GM21529 (cell line): ENCODE measurements around the gene KRTAP5-1.

Experiments used
- ATAC-seq: cut with Tn5 transposase; IDR thresholded peaks from one replicate; pipeline ENCODE4 v1.9.1; 2021; ENCODE audit not compliant: unreplicated experiment

The KRTAP5-1 gene

DNA sequence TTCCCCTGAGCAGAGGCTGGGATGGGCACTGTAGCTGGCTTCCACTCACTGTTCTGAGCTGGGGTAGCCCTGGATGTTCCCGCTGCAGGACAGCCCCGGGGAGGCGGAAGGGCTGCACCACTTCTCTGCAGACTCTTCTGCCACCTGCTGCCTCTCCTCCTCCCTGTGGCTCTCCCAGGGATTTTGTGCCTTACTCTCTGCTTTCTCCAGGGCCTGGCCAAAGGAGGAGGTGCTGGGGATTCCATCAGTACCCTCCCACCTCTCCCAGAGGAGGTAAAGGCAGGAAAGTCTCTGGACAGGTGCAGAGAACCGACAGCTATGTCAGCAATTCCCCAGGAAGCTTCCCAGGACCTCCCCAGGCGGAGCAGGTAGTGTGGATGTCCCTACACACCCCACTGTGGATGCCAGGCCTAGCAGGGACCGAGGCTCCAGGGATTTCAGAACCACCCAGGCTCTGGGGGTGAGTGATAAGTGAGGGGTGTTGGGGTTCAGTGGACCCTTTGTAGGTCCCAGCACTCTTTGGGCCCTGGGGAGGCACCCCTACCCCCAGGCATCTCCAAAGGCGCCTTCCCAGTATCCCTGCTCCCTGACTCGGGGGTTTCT lies 24.3 kb downstream of the KRTAP5-1 start:
- no peak for ATAC-seq

DNA sequence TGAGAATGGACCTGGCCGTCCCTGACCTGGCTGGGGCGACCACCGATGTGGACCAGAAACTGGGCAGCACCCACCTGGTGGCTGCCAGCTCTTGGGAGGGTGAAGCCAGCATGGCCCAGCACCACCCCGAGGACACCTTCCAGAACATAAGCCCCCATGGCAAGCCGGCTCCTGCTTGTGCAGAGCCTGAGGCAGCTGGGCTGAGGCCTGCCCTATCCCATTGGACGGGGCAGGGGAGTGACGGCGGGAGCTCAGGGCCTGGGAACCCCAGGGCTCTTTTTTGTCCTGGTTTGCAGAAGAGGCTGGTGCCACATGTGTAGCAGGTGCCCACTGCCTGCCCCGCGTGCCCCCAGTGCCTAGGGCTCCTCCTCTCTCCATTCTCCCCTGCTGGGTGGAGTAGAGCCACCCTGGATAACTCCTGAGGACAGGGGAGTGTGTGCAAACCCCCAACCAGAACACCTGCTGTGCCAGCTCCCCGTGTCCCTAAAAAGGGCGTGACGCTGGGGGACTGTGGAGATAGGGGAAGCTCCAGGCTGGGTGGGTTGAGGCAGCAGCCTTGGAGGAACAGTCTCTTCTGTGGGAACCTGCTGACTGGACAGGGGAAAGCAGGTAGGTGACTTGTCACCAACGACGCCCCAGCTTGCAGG lies 25.0 kb downstream of the KRTAP5-1 start:
- ATAC-seq: no peak

DNA sequence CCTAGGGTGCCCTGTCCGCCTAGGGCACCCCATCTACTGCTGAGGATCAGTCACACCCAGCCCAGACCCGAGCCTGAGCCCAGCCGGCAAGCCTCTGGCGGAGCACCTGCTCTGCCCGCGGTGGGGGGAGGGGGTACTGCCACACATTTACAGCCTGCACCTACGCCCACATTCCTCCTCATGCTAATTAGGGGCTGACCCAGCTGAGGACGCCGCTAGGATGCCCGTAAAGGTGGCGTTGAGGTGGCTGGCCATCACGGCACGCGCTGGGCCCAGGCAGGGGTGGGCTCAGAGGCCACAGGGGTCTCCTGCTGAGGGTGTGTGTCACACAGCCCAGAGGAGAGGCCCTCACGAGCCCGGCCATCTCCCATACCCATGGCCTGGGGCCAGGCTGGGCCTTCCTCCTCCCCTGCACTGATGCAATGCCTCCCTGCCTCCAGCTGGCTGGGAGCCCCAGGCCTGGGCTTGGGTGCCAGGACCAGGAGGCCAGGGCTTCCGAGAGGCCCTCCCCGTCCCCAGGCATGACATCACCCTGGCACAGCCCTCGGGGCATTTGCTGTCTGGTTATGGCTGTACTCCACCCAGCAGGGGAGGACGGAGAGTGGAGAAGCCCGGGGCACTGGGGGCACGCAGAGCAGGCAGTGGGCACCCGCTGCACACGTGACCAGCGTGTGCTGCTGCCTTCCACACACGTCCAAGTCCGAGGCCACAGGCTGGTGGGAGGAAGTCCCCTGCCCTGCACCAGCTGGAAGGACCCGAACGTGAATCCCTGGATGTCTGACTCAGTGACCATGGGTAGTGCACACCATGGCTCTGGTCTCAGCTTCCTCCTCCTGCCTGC lies 25.8 kb downstream of the KRTAP5-1 start:
- no peak for ATAC-seq

DNA sequence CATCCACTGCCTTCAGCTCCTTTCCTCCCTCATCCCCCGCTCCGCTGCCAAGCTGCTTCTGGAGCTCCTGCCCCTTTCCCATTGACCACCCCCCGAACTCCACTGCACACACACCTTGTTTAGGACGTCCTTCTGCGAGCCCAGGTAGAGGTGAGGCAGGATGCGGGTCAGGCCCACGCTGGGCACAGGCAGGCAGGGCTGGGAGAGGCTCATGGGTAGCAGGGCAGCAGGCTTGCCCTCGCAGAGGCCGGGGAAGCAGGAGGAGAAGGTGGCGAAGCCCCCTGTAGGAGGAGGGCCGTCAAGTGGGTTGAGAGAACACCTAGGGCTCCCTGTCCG lies 26.3 kb downstream of the KRTAP5-1 start:
- no peak for ATAC-seq

DNA sequence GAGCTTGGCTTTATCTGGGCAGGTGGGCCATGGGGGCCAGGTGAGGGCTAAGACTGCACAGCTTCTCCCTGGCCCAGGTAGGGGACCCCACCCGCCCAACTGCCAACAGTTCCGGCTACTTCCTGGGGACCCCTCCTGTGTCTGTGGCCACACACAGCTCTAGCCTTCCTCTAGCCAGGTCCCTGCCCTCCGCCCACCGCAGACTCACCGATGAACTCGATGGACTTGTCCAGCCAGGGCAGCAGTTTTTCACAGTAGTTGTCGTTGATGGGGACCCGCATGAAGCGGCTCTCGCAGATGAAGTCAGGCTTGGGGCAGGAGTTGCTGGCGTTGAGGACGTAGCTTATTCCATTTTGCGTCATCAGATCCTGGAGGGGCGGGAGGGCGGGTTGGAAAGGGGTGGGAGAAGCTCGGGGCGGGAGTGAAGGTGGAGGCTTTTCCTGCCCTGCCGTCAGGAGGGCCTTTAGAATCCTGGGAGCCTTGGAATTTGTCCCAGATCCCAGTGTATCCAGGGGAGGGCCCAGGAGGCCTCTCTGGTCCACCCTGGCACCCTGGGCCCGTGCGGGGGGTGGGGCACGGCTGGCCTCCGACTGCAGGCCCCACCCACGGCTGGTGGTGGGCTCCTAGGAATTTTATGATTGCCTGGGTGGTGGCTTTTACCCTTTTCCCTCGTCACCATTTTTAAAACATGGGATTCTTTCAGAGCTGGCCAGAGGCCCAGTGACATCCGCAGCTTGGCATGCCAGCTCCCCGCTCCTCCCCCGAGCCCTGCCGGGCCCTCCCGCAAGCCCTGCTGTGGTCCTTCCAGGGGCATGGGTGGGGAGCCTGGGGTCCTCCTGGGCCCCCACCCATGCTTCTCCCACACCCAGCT lies 26.9 kb downstream of the KRTAP5-1 start:
- no peak for ATAC-seq

DNA sequence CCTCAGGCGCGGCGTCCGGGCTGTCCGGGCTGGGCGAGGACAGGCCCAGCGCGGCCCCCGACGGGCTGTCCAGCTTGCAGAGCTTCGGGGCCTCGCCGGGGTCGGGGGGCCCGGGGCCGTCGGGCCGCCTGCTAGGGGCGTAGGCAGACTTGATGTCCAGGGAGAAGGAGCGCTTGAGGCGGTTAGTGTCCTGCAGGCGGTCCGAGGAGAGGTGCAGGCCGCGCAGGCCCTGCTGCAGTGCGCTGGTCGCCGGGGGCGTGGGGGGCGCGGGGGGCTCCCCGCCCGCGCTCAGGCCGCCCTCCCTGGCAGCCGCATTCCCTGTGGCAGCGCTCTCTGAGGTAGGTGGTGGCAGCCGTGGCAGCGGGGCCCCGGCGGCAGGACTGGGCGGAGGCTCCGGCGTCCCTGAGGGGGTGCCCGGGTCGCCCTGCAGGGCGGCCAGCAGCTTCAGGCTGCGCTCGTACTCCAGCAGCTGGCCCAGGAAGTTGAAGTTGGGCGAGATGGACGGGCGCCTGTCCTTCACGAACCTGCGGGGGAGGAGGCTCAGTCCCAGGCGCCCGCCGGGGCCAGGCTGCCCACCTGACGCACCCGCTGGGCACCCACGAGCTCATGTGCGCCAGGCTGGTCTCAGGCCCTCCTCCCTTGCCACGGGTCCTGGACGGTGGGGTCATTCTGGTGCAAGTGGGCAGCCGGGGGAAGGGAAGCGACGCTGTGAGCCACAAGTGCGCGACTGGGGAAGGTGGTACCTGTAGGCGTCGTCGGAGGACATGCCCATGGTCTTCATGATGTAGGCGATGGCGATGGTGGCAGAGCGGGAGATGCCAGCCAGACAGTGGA lies 27.8 kb downstream of the KRTAP5-1 start:
- ATAC-seq: no peak

DNA sequence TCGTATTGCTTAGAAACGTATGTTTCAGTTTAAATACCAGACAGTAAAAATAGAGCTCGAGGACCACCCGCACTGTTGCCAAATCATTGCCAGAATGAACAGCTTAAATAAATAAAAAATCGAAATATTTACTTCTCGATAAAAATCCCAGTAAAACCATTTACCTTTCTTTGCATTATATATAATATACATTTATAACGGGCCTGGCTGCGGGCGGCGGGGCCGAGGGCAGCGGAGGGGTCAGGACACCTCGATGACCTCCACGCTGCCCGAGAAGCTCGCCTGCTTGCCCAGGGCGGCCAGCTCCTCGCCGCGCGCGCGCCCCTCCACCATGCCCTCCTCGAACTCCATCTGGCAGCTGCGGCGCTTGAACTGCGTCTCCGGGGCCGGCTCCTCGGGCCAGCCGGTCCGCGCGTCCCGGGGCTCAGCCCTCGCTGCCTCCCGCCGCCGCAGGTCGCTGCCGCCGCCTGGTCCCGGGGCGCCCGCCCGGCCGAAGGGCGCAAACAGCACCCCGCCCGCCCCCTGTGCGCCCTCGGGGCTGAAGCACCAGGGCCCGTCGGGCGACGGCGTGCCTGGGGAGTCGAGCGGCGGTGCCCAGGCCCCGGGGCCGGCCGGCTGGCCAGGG lies 28.7 kb downstream of the KRTAP5-1 start:
- no peak for ATAC-seq

DNA sequence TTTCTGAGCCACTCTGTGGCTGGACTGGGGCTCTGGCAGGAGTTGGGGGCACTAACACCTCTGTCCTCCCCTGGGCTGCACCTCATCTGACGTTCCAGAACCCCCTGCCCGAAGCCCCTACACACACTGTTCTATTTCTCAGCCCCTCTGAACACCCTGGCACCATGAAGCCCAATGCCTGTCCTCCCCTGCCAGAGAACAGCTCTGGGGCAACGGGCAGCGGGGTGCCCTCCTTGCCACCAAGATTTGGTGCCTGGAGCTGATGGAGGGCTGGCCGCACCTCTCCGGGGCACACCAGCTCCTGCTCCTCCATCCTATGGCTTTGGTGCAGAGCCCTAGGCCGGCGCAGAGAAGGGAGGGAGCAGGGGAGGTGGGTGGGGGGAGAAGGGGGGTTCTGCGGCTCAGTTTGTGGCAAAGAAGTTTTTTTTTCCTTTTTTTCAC lies 29.4 kb downstream of the KRTAP5-1 start:
- no peak for ATAC-seq

DNA sequence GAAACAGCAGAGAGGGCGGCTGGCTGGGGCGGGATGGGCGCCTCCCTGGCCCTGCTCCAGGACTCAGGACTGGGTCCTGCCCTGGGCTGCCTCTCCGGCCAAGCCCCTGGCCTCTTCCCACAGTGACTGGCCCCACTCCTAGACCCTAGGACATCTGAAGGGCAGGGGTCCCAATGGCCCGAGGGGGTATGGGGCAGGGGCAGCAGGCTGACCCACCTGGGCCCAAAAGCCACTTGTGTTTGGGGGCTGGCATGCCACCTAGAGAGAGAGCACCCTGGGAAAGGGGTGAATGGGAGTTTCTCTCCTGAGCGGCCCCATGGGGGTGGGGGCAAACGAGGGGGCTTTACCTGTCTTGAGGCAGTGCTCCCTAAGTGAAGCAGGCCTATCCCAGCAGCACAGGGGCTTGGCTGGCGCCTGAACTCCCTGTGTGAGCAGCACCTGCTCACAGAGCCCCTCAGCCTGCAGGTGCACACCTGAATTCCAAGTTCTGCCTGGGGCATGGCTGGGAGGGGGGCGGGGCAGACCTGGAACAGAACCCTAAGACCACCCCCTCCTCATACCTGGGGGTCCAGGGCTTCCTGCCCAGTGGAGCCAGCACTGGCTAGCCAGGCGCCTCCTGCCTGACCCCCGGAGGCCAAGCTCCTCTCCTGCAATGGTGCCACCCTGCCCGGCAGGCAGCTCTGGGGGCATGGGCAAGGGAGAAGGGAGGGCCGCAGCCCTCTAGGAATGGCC lies 29.9 kb downstream of the KRTAP5-1 start:
- ATAC-seq: no peak

DNA sequence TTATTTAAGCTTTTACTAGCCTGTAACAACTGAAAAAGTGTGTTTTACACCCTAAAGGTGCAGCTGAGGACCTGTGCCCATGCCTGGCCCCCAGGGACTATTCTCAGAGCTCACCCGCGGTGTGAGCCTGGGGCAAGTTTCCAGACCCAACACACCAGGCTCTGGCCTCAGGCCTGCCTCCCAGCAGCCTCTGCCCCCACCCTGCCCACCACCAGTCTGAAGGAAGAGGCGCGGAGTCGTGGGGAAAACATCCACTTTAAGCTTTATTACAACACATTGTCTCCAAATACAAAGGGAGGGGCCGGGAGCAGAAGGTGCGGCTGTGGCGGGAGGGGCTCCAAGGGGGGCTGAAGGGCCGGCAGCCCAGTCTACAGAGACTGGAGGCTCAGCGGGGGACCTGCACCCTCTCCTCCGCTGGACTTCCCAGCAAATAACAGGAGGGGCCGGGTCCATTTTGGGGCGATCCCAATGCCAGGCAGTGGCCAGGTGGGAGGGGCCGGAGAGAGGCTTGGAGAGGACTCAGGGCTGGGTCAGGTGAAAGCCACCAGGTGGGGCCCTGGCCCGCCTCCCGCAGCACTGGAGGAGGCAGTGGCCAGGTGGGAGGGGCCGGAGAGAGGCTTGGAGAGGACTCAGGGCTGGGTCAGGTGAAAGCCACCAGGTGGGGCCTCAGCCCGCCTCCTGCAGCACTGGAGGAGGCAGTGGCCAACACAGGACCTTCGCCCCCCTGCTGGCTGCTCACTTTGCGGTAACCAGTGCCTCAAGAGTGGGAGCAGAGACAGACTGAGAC lies 31.1 kb downstream of the KRTAP5-1 start:
- no peak for ATAC-seq

DNA sequence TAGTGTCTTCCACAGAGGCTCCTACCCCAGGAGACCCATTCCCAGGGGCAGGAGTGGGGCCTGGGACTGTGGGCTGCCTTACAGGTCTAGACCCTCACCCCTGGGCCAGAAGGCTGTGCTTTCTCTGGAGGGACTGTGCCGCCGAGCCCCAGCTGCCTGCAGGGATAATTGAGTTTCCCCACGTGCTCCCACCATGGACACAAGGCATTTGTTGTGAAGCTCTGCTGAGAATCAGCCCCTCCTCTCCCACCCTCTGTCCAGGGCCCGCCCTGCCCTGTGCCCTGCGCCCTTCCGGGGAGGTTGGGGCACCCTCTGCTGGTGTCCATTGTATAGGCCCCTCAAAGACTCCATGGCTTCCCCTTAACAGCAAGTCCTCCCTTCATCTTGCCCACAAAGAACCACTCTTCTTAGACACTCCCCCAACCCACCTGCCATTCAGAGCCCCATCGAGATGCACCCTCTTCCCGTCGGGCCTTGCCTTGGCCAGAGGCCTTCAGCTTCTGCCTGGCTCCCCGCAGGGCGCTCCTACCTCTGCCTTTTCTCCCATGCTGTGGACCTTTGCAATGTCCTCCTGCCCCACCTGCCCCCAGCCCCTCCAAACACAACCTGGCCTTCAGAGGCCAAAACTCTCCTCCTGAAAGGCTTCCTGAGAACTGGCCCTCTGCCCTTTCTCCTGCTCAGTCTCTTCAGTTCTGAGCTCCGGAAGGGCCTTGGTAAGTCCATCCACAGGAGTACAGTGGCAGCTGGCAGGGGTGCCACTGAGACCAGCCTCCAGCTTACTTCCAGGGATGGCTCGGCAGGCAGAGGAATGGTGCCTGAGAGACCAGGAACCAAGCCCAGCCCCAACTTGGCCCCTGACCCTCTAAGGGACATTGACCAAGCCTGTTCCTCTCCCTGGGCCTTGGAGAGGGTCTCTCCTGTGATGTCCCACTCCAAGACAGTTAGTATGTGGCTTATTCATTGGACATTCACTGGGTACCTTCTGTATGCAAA lies 35.4 kb downstream of the KRTAP5-1 start:
- ATAC-seq: no peak

DNA sequence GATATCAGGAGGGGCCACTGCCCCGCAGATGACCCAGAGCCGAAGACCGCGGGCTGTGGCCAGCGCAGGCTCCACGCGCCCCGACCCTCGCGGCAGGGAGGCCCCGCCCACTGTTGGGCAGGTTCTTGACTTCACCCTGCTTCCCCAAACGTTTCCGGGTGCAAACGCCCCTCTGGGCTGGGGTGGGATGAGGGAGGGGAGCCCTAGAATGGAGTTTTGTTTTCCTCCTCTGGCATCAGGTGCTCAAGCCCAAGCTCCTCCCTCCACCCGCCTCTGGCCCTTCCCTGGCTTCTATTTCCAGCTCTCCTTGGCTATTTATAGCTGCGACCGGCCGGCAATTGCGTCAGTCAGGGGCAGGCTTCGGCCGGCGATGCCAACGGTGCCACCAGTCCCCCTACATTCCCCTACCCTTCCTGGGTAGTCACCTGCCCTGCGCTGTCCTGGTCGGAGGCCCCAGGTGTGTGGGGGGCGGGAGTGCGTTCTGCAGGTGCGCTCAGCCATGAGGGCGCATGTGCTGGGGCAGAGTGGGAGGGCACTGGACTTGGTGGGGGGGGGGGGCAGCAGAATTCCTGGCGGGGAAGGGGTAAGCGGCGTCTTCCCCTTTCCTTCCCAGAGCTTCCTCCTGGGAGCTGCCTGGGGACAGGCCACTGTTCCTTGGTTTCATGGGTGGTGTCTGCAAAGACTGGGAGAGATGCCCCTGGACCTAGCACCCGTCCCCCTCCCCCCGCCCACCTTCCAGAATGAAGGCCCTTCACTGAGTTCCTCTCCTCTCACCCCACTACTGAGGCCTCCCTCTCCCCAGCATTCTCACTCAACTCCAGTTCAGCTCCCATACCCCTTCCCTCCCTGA lies 36.6 kb downstream of the KRTAP5-1 start:
- no peak for ATAC-seq

DNA sequence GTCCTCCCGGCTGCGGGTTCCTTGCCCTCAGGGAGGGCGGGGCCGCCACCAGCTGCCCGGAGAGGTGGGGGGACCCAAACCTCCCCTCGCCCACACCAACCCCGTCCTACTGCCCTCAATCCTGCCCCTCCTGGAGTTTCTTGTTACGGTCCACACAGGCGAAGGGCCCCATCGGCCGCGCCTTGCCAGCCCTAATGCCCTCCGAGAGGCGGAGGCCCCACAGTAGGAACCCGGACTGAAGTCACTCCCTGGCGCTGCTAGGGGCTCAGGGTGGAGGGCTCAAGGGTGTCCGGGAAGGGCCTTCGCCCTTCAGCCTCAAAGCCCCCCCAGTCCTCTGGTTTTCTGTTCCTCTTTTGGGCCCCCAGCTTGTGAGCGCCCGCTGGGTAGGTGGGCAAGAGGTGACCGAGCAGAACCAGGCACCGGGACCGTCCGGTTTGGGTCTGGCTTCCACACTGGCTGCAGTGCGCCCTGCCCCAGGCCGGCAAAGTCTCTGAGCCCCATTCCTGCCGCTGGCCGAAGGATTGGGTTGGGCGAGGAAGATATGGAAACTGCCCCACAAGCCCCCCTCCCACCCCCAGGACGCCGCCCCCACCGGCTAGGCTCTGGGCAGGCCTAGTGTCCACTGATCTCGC lies 37.5 kb downstream of the KRTAP5-1 start:
- ATAC-seq: no peak

DNA sequence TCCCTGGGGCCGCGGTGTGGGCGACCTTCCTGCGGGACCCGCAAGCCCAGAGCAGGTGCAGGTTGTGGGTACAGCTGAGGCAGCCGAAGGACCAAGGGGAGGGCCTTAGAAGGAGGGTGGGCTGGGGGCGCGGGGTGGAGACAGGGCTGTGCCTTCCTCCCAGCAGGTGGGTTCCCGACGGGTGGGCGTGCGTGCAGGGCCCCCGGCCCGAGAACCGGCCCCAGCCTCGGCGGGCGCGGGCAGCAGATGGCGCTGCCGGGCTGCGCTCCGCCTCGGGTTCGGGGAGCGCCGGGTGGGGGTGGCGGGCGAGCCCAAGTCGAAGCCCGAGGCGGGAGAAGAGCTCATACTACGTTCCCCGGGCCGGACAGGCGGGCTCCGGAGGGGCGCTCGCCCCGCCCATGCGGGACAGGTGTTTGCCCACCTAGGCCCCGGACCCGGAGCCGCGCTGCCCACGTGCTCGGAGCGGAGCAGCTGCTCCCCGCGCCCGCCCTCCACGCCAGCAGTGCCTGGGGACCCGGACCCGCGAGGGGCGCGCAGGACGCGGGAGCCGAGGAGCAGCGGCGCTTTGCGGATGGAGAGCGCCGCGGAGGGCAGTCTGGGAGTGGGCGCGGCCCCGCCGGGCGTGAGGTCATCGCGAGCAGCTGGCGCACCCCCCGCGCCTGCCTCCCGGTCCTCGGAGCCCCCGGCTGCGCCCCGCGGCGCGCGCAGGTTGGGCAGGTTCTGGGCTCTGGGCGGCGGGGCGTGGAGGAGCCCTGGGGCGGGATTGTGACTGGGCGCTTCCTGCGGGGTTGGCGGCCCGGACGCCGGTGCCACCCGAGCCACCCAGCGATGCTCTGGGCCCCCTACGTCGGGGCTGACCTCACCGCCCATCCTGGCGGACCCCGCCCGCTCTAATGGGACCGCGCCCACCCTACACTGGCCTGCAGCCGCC lies 38.3 kb downstream of the KRTAP5-1 start:
- ATAC-seq: no peak

DNA sequence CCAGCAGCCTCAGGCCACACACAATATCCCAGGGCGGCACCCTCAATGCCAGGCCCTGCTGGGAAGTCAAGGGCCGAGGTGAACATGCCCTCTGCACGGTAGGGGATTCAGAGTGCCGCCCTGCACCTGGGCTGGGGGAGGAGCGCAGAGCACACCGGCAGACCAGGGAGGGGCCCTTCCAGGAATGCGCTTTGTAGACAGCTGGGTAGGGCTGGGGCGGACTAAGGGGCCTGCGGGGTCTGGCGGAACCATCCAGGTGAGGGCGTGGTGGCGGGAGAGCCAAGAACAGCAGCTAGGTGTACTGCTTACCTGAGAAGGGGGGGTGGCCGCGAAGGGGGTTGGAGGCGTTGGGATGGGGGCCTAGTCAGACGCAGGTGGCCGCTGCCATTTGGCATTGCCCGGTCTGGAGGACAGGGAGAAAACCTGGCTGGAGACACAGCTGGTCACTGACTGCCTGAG lies 39.0 kb downstream of the KRTAP5-1 start:
- ATAC-seq: no peak
